Progenitor cell of endocrine pancreas (in vitro differentiated cells): Measurements from ENCODE around the gene SH3RF2. TPM values are rescaled to one million over a fixed set of nuclear protein-coding genes. Genes with fewer than 3 reads are reported as not detected.

ENCODE experiments used
- DNase-seq: peaks from one replicate; pipeline ENCODE4 v3.0.0; 2021; ENCODE audit warnings: low spot score; ENCODE audit not compliant: unreplicated experiment
- H3K27ac Mint-ChIP-seq: 2 replicates; pipeline ENCODE4 v1.8.0; 2021; ENCODE audit warnings: mild to moderate bottlenecking, moderate library complexity, mixed read lengths
- H3K27me3 Mint-ChIP-seq: 2 replicates; pipeline ENCODE4 v1.8.0; 2021; ENCODE audit warnings: mixed read lengths
- H3K36me3 Mint-ChIP-seq: 2 replicates; pipeline ENCODE4 v1.8.0; 2022; ENCODE audit warnings: mixed read lengths; ENCODE audit not compliant: insufficient read depth
- H3K4me1 Mint-ChIP-seq: 2 replicates; pipeline ENCODE4 v1.8.0; 2021; ENCODE audit warnings: low read depth, mixed read lengths
- H3K4me3 Mint-ChIP-seq: 2 replicates; pipeline ENCODE4 v1.8.0; 2021; ENCODE audit warnings: low read depth, mild to moderate bottlenecking, moderate library complexity, mixed read lengths
- H3K9me3 Mint-ChIP-seq: 2 replicates; pipeline ENCODE4 v1.8.0; 2021; ENCODE audit warnings: low read depth, mixed read lengths
- total RNA-seq: library from RNA; stranded (reverse); gene quantifications from 2 replicates; pipeline ENCODE4 v1.2.1, GENCODE V29; 2021
- TF ChIP-seq, protein P1 (sequence below): fragments of 200-600 bp; sonication (generic); IDR thresholded peaks from one replicate; pipeline ENCODE4 v1.5.0; 2021; ENCODE audit warnings: antibody characterized with exemption, mild to moderate bottlenecking; ENCODE audit not compliant: unreplicated experiment

SH3RF2 gene
- total RNA-seq, 1 donor from 2014 or later: 17.6 TPM

DNA sequence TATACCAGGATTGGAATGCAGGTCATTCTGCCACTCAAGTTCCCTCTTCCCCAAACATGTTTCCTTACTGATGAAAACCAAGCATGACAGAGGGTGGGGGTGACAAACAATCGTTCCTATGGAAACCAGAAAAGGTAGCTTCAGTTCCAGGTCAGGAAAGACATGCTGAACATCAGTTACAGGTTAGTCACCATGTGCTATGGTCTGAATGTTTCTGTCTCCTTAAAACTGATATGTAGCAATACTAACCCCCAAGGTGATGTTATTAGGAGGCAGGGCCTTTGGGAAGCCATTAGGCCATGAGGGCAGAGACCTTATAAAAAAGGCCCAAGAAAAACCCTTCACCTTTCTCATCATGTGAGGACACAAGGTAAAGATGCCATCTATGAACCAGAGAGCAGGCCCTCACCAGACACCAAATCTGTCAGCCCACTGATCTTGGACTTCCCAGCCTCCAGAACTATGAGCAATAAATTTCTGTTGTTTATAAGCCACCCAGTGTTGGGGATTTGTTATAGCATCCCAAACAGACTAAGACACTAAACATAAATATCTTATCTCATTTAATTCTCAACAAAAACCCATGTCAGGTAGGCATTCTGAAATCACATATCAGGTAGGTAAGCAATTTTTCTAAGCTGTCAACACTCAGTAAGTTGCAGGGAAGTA is 15.7 kb upstream of the SH3RF2 start:
- TF ChIP-seq, protein P1, sequence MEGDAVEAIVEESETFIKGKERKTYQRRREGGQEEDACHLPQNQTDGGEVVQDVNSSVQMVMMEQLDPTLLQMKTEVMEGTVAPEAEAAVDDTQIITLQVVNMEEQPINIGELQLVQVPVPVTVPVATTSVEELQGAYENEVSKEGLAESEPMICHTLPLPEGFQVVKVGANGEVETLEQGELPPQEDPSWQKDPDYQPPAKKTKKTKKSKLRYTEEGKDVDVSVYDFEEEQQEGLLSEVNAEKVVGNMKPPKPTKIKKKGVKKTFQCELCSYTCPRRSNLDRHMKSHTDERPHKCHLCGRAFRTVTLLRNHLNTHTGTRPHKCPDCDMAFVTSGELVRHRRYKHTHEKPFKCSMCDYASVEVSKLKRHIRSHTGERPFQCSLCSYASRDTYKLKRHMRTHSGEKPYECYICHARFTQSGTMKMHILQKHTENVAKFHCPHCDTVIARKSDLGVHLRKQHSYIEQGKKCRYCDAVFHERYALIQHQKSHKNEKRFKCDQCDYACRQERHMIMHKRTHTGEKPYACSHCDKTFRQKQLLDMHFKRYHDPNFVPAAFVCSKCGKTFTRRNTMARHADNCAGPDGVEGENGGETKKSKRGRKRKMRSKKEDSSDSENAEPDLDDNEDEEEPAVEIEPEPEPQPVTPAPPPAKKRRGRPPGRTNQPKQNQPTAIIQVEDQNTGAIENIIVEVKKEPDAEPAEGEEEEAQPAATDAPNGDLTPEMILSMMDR: no peak
- no peaks in the 10 kb centered on the region for H3K9me3 Mint-ChIP-seq

DNA sequence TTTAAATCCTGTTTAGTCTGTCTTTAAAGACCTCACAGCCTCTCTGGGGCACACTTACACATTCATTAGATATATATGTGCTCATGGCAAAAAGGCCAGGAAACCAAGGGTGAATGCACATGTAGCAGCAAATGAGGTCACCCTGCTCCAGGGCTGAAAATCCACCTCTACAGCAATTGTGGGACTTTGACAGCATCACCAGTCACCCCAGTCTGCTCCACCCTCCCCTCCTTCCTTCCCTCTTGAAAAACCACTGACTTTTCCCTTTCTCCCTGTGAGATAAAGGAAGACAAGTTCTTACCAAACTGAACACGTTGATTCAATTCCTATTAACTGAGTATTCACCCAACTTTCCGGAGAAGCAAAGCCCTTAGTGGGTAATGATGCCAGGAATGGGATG is 15.2 kb upstream of the SH3RF2 start:
- Mint-ChIP-seq H3K4me3 (no peak overlapping the region), H3K27ac (no peak overlapping the region), H3K36me3 (no peaks in the 10 kb centered on the region), H3K9me3 (no peaks in the 10 kb centered on the region), H3K4me1 (peaks cover 13% of the 10 kb centered on the region), H3K27me3 (peaks cover 8% of the 10 kb centered on the region)
- TF ChIP-seq, protein P1: no peak
- no peak for DNase-seq

More for the DNA sequence above, 15.7 kb upstream of the SH3RF2 start:
- DNase-seq: no peak
- H3K27me3 Mint-ChIP-seq: peaks cover 8% of the 10 kb centered on the region
- H3K36me3 Mint-ChIP-seq: no peaks in the 10 kb centered on the region
- no peak overlapping the region for H3K27ac Mint-ChIP-seq
- H3K4me1 Mint-ChIP-seq: peaks cover 10% of the 10 kb centered on the region
- H3K4me3 Mint-ChIP-seq: no peak overlapping the region

DNA sequence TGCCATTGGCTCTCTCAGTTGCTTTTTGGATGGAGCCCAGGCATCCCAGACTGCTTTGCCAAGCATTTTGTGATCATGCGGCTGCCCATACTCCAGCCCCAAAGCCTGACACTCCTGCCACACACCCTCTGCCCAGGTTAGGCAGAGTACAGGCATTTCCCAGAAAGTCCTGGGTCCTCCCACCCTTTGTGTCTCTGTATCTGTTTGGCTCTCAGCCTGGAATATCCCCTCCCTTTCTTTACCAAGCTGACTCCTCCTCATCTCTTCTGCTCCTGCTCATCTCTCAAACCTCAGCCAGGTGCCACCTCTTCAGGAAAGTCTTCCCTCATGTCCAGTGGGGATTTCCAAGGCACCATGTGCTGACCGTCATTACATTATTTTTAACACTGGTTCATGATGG is 14.3 kb upstream of the SH3RF2 start:
- no peak overlapping the region for H3K27ac Mint-ChIP-seq
- H3K4me1 Mint-ChIP-seq: peaks cover 13% of the 10 kb centered on the region
- no peak overlapping the region for H3K4me3 Mint-ChIP-seq
- no peak for DNase-seq
- no peaks in the 10 kb centered on the region for H3K9me3 Mint-ChIP-seq
- TF ChIP-seq, protein P1: no peak
- peaks cover 6% of the 10 kb centered on the region for H3K27me3 Mint-ChIP-seq
- H3K36me3 Mint-ChIP-seq: no peaks in the 10 kb centered on the region

DNA sequence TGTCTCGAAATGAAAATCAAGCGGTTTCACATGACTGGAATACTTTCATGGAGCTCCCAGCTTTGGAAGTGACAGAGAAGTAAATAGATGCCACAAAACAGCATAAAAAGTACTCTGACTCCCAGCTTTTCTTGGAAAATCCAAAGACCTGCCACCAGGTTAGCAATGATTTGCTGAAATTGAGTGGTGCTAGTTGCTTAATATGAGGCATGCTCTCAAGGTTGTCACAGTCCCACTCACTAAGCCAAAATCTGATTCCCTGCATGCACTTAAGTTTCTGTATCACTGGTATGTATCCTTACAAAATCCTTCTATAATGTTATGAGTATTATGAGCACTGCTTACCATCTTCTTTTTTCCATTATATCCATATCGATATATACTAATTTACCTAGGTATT is 13.0 kb upstream of the SH3RF2 start:
- Mint-ChIP-seq H3K9me3 (no peaks in the 10 kb centered on the region), H3K27me3 (peaks cover 3% of the 10 kb centered on the region), H3K36me3 (no peaks in the 10 kb centered on the region), H3K4me3 (no peak overlapping the region), H3K27ac (no peak overlapping the region), H3K4me1 (peaks cover 13% of the 10 kb centered on the region)
- TF ChIP-seq, protein P1: no peak
- DNase-seq: no peak

DNA sequence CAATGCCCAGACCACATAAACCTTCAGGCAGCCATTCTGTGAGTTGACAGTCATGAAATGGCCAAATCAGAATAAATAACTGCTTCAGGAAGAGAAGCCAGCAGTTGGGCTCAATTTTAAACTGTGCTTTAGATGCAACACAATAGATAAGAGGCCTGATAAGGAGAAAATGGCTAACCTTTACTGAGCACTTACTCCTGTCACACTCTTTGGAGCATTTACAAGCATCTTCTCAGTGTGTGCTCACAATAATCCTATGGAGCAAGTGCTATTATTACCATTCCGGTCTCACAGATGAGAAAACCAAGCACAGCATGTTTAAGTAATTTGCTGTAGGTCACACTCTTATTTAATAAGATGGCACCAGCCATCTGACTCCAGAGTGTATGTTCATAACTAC is 11.5 kb upstream of the SH3RF2 start:
- no peaks in the 10 kb centered on the region for H3K27me3 Mint-ChIP-seq
- H3K4me1 Mint-ChIP-seq: peaks cover 13% of the 10 kb centered on the region
- H3K36me3 Mint-ChIP-seq: no peaks in the 10 kb centered on the region
- TF ChIP-seq, protein P1: no peak
- DNase-seq: no peak
- H3K27ac Mint-ChIP-seq: peak overlapping the region; percentile 64
- H3K4me3 Mint-ChIP-seq: no peak overlapping the region
- no peaks in the 10 kb centered on the region for H3K9me3 Mint-ChIP-seq
